ENCODE results near the gene HOXA7.
A peak's percentile ranks its signal among the peaks of the same experiment; 100 is the strongest.

HOXA7 gene

DNA sequence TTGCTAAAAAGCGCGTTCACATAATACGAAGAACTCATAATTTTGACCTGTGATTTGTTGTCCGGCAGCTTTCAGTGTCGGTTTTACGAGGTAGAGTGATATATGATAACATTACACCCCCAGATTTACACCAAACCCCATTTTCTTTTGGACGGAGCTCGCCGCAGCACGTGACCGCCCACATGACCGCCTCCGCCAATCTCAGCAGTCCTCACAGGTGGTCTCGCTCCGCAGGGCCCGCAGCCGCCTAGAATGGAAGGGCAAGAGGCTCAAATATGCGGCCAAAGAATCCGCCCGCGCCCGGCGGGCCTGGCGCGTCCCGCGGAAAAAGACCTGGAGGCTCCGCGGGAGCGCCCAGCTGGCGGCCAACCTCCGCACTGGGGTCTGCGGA, at the start of gene HOXA7:
TSS of gene HOXA7 (minus strand) at position 168 of the 391 bp plus-strand sequence. CDS start at position 38, 130 bp downstream.
- DNase-seq (ENCODE audit: low read depth) = peak; percentile 77

DNA sequence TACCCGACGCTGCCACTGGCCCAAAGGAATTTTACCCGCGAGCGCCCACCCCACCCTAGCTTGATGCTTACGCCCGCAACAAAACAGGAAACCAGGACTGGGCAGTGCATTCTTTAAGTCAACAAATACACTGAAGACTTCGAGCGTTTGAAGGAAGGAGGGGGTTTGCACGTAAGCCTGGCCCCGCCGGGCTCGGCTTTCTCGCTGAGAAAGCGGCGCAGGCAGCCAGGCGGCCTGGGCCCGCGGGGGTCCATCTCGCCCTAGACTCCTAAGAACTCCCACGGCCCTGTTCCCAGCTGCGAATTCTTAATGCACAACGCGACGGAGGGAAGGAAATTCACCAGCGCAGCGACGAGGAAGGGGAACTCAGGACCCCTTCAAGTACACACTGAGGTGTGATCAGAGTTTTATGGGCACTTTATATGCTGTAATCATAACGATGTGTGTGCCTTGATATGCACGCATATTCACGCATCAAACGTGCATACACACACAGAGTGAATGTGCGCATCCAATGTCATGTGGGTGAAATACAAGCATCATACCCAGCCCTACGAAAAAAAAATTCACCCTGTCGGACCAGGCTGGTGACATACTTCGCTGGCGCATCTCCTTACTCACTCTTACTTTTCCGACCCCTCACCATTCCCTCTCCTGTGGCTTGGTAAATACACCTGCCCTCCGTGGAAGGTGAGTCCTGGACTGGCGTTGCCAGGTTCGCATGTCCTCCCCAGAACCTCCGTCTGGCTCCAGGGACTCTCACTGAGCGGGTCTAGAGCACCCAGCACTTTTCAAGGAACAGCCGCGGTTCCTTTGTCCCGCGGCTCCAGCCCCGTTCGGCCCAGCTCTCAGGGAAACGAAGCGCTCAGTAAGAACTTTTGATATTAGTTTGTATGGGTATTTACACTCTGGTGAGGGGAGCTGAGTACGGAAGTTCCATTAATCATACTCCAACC, 49.1 kb upstream of the HOXA7 start:
- DNase-seq (ENCODE audit: low read depth) = no peak

DNA sequence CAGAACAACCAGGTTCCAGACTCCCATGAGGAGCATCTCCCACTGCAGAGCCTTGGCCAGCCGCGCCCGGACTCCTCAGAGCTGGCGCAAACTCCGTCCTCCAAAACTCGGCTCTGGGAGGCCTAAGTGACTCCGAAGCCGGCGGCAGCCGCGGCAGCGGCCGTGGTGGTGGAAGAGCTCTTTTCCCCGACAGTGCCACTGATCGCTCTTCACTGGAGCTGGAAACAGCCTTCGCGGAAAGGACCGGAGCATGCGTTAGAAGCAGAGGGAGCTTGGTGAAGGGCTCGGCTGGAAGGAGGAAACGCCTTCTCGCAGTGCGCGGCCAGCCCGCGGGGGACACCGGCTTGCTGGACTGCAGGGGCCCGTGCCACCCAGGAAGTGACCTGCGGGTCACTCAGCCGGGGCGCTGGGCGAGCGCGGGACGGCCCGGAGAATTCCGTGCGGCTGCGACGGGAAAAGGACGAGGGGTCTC, 48.4 kb upstream of the HOXA7 start:
- peak; percentile 62 for DNase-seq (ENCODE audit: low read depth)

DNA sequence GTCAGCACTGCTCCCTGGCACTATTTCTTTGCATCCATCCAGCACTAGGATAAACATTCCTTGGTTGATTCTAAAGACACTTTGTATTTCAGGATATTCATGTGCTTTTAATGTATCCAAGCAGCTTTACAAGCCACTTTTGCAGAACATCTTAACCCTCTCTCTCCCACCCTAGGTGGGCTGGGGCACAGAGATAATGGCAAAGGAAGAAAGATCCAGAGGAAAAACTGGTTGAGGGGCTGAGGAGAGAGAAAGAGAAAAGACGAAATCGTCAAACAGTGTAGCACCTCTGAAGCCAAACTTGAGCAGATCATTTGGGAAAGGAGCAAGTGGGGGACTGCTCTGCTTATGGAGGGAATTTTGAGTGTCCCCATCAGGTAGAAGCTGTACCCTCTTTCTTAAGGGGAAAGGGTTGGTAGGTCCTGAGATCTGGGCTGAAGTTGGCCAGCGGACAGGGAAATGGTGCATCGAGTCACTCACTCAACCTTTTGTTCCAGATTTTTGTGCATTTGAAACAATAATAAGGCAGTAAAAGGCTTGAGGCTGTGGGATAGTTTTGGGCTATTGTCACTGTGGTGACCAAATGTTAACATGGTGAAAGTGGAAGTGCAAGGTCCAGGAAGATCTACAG, 47.6 kb upstream of the HOXA7 start:
- no peak for DNase-seq (ENCODE audit: low read depth)

DNA sequence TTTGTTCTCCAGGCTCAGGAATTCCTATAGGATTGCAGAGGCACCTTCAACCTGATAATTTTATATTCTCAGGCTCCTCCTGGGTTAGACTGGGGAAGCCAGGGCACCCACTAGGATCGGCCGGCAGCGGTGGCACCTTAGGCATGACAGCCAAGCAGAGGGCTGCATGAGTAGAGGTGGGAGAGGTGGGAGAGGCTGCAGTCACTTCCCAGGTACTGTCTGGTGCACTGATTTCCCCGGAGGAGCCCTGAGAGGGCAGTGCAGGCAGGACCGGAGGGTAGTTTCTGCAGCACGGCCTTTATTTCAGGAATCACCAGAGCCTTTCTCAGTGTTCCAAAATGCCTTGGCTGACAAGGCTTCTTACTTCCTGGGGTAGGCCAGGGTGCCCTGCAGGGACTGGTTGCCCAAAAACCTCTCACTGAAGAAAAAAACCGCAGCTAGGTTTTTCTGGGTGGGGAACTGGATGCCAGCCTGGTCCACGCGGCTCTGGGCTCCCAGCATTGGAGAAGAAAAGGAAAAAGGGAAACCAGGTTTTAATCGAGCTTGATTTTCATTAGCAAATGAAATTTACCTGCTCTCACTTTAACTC, 47.0 kb upstream of the HOXA7 start:
- no peak for DNase-seq (ENCODE audit: low read depth)

DNA sequence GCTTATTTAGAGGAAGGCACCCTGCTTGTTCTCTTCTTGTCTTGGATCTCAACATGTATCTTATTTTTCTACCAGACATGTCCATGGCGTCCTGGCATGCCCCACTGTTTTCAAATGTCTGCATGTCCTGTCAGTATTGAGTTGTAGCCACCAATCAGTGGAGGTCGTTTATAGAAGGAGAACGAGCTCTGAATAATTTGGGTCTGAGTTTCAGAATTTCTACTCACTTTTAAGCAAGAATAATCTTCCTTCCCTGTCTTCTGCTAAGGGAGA, 46.3 kb upstream of the HOXA7 start:
- no peak for DNase-seq (ENCODE audit: low read depth)

DNA sequence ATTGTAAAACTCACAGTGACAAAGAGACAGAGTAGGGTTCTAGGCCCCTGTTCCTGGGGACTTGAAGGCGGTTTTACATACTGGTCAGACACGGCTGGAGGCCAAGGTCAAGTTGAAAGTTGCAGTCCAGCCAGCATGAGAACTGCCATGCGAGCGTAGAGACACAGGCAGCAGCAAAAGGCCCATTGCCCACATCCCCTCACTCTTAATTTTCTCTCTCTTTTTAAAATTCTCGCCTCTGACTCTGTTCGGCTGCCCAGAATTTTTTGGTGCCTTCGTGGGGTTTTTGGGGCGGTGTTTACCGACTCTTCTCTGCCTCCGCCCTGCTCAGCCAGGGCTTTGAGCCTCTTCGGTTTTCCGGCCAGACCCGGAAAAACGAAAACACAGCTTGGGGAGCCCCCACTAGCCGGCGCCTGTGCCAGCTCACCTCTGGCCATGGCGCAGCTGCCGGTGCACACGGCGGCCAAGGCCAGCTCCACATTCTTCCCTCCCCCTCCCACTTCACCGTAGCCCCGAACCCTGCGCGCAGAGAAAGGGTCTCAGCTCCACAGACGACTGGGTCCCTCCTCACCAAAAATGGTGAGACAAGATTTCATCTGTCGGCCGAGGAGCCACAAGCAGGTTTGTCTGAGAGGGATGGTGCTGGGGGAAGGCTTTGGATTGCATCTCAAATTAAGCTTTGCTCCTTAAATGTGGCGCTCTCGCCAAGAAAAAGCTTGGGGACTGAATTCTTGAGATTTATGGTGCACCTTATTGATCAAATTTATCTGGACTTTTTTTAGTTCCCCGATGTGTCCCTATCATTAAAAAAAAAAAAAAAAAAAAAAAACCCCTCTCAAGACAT, 45.8 kb upstream of the HOXA7 start:
- DNase-seq (ENCODE audit: low read depth) = no peak

DNA sequence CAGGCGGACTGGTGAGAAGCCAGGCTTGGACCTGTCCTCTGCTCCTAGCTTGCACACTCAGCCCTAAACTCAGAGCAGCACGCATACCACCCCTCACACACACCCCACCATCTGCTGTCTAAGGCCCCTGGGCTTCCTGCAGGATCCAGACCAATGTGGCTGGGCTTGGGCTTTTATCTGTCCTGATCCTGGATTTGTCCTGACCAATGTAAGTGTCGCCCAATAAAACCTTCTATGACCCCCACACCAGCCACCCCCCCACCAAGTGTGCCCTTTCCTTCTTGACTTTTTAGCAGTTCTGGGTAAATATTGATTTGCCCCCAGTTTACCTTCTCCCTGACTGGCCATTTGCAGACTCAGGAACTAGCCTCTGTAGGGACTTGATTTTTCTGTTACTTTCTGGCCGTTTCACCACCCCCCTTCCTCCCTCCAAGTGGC, 45.1 kb upstream of the HOXA7 start:
- DNase-seq (ENCODE audit: low read depth) = no peak

DNA sequence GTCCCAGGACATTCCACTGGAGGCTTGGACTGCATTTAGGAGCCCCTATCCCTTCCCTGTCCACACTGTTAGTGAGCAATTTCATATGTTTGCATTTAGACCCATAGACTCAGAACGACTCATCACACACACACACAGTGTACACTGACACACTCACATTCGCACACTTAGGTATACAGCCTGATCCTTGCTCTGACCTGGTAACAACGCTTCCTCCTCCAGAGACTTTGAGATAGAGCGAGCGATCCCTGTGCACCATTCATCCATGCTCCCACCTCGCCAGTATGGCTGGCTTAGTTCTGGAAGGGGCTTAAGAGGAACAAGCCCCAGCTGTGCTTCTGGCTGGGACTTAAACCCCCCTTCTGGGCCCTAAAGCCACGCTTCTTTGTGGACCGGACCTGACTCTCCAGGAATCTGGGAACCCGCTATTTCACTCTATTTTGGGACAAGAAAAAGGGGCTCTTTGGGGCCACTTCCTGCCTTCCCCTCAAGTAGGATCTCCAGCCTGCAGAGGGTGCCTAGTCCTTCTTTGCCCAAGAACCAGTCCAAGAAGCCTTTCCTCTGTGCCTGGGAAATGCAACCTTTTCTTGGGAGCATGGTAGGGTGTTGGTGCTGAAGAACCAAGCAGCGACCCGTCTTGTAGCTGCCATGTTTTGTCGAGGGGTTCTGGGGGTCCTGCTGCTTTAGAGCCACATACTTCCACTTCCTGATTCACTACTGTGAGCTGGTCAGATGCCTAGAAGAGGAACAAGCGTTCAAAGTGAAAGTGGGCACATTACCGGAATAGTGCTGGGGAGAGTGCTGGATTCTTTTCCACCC, 44.5 kb upstream of the HOXA7 start:
- DNase-seq (ENCODE audit: low read depth) = peak; percentile 45

DNA sequence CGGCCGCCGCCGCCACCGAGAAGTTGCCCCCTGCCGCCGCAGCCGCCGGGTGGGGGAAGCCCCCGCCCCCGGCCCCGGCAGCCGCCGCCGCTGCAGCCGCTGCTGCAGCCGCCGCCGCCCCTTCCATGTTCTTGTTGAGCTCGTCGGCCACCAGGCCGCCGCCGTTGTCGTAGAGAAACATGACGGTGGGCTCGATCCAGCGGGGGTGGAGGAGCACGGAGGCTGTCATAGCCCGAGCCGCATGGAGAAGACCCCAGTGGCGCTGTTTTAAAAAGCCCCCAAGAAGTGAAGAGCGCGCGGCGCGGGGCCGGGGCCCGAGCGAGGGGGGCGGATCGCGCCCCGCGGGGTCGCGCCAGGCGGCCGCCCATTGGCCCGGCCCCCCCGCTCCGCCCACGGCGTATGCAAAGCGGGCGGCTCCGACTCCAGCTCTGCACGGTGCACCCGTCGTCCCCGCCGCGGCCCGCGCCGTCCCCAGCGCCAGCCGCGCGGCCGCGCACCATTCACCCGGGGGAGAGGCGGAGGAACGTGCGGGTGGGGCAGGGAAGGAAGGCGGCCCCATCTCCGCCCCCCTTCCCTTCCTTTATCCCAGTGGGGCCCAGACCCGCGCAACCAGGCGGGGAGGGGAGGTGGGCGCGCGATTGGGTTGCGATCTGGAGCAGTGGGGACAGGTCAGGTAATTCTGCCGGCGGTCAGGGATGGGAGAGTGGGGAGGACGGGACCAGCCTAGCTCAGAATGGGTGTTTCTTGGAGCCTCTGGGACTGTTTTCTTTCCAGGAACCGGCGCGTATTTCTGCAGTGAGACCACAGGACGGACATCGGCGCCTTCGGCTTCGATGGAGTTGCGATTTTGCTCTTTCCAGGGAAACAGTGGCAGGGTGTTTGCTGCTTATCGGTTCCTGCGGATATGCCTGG, 43.6 kb upstream of the HOXA7 start, which contains the start of gene HOXA13:
TSS of gene HOXA13 (minus strand) at position 243 of the 912 bp plus-strand sequence. CDS start at position 229, 14 bp downstream.
- DNase-seq (ENCODE audit: low read depth) = peak; percentile 88

DNA sequence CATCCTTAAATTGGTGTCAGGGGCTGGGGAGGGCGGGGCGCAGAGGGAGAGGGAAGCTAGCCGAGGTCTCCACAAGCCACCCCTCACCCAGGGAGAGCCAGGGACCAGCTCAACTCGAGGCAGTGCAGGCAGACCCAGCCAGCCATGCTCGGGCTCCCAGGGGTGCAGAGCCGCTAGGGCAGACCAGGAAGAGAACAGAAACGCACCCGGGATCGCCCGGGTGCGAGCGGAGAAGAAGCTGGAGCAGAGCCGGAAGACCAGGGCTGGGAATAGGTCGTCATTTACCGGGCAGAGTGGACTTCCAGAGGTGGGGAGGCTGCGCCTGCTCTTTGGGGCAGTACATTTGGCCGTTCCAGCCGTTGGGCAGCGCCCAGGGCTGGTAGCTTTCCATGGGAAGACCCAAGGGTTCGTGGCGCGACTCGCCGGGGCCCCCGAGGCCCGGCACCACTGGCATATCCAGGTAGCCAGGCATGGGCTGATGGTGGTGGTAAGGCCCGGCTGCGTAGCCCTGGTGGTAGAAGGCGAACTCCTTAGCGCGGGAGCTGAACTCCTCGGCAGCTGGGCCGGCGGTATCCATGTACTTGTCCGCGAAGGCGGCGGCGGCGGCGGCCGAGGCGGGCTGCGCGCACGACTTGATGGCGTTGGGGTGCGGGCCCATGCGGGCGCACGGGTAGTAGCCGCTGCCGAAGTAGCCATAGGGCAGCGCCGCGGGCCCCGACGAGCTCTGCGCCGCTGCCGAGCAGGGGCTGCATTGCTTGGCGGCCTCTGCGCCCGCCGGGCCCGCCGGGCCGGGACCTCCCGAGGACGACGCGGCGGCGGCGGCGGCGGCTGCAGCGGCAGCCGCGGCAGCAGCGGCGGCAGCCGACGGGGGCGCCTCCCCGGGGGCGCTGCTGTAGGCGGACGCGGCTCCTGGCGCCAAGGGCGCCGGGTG, 42.7 kb upstream of the HOXA7 start:
- DNase-seq (ENCODE audit: low read depth) = peak; percentile 48

DNA sequence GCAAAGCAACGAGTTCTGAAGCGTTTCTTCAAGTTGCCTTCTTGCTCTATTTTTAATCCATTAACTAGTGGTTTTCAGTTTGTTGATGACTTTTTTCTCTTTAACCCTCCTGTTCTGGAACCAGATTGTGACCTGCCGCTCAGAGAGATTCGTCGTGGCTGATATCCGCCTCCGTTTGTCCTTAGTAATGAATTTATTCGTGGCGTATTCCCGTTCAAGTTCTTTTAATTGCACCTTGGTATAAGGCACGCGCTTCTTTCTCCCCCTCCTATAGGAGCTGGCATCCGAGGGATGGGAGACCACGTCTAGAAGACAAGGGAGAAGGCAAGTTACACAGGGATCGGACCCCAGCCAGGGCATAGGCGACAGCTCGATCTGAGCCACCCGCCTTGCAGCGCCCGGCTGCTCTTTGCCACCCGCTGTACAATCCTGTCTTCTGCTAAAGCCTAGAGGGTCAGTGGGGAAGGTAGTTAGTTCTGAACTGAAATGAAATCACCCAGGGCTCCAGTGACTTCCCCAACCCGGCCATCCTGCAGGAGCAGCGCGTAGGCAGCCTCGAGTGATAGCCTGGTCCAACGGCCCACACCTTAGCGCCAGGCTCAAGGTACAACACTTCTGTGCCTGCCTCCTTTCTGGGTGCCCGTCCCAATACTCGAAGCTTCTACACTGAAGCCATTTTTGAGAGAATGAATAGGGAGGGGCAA, 41.8 kb upstream of the HOXA7 start:
- DNase-seq (ENCODE audit: low read depth) = peak; percentile 37

DNA sequence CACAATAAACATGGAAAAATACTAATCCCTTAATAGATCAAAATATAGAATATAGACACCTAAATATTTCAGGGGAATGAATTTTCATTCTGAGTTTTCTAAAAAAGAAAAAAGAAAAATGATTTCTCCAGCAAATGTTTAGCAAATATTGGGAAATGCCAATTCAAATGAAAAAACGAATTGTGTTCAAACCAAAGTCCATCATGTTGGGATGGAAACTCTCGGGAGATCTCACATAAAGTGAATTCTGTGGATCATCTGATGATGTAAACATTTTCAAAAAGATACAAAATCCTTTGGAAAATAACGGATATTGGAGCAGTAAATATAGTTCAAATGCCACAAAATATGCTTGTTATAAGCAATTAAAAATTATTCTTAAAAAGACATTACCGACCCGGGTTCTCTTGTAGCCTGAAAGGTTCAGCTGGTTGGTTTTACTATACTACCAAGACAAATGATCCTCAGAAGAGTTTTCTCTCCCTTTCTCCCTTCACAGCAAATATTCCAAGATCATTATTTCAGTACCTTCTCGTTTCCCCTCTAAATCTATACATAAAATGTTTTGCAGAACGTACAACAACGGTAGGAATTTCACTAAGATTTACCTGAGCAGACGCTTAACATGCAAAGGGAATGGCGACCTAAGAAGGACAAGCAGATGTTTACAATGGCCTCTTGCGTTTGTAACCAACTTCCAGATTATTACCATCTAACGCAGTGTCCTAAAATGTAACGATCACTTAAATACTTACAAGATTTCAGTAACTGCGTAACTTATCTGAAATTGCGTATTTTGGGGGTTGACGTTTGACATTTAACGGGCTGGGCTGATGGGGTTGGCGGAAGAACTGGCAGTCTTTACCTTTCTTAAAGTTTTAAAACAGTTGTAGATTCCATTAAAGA, 40.9 kb upstream of the HOXA7 start:
- peak; percentile 35 for DNase-seq (ENCODE audit: low read depth)

DNA sequence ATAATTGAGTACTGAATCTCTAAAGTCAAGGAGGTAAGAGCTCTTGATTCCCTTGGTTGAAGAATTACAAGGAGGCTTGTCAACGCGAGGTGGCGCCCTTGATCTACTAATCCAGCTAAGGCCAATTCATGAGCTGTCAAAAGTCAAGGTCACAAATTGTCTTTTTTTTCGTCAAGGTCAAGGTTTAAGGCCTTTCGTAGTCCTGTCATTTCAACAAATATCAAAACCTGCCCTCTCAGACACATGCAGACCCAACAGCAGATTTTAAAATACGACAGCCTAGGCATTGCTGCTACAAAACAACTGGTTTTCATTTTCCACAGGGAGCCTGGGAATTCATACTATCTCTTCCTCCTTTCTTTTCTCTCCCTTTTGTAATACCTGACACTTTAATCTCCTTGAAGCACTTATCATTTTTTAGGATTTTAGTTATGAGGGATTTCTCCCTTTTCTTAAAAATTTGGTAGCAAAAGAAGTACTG, 39.9 kb upstream of the HOXA7 start:
- DNase-seq (ENCODE audit: low read depth) = peak; percentile 87

DNA sequence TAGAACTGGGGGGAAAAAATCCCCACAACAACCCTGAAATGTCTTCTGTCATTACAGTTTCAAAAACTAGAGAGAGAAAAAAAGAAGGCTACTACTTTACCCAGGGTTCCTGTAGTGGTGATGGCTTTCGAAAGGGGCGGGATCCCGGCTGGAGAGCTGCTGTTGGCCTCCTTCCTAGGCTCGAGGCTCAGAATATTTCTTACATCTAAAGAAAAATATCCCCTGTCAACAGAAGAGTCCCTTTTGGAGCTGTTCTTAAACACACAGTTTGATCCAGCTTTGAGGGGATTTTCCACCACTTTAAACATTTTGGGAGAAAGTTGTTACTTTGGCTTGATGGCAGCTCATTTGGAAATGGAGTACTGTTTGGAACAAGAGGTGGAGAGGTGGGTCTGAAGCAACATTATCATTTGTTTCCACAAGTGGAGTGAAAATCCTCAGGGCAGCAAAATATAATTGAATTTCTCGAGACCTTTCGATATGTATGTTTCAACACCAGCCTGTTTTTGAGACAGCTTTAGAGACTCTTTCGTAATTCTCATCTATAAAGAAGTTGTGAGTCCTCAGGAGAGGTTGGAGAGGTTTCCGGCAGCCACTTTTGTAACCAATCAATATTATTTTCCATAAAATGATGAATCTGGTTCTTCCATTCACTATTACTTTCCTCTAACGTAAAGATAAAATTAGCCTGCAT, 38.4 kb upstream of the HOXA7 start:
- peak; percentile 72 for DNase-seq (ENCODE audit: low read depth)

DNA sequence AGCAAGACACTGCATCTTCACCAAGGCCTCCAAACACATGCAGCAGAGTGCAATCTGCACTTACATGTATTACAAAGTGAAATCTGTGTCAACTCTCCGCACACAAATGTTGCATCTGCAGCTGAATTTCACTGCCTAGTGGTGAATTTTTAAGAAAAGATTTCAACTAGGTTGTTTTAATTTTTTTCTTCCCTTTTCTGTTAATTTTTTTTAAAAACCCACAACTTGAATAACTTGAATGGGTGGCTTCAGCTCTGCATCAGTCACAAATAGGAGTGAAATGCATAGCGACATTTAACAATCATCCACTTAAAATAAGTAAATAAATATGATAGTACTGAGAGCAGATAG, 37.5 kb upstream of the HOXA7 start:
- DNase-seq (ENCODE audit: low read depth) = no peak
